ENCODE results near the gene SEC24D.
"Not testable (repeated sequence)": the region's sequence is repeated elsewhere in the genome, so short reads cannot be mapped to it uniquely, and the experiment has no call there.

The SEC24D gene

GRCh38 chr4:118810991-118811764 lies 24.7 kb downstream of the SEC24D start:
- no peak for DNase-seq

GRCh38 chr4:118807659-118808058 lies 28.3 kb downstream of the SEC24D start:
- peak; percentile 30 for DNase-seq

- no peak for DNase-seq
Observed at GRCh38 chr4:118803253-118803652, 32.7 kb downstream of the SEC24D start.

DNA sequence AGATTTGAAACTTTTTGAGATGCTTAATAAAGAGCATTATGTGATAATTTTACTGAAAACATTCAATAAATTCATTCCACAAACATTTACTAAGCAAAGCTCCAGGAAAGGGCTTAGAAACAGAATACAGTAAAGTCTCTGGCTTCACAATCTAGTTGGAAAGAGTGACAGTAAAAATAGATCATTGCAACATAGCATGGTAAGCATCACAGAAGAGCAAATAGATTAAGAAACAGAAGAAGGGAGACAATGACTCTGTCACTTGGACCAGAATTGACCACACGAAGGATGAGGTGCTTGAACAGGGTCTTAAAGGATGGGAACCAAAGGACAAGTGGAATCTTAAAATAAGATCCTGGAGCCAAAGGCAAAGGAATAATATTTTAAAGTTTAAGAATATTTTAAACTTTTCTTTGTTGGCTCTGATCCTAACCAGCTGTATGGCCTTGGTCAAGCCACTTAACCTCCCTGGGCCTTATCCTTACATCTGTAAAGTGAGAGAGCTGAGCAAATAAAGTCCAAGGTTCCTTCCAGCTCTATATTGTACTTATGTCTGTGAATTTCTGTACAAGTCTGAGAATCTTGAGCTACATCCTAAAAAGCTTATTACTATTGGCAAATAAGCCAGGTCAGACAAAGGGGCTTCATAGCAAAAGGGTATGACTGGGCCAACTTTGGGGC lies 33.9 kb downstream of the SEC24D start:
- no peak for DNase-seq

- no peak for DNase-seq
Observed at GRCh38 chr4:118799231-118799942, 36.5 kb downstream of the SEC24D start.

- DNase-seq, result no peak
Observed at GRCh38 chr4:118798658-118799057, 37.3 kb downstream of the SEC24D start.

- DNase-seq, result no peak
Observed at GRCh38 chr4:118797558-118798142, 38.3 kb downstream of the SEC24D start.

GRCh38 chr4:118791690-118792446 lies 44.1 kb downstream of the SEC24D start:
- not testable (repeated sequence) for DNase-seq

DNA sequence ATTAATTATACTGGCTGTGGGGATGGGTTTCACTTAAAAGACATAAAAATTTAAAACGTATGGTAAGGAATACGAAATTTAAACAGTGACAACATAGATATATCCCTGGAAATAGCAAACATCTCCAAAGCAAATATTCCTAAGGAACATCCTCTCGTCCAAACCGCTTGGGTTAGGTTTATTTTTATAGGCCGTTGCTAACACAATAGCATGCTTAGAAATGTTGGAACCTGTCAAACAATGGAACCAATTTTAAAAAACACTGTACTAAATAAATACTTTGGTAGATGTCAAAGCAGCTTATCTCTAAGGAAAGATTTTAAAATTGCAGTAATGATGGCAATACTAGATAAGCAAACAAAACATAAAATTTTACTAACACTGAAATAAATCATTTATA lies 45.4 kb downstream of the SEC24D start:
- no peak for DNase-seq

DNA sequence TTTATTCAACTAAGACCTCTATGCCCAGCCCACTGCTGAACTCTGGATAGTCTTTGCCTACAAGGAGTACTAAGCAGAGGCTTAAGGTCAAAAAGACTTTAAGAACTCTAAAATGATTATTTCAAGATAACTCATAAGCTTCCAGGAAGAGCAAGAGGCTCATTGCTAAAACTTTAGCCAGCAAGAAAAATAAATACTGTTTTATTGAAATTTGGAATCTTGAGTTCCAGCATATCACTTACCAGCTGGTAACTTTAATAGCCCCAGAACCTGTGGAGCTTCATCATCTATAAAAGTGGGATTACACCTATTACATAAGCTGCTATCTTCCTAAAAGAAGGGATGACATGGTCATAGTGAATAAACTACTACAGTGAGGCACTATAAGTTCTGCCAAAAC lies 47.0 kb downstream of the SEC24D start:
- DNase-seq, result no peak

DNA sequence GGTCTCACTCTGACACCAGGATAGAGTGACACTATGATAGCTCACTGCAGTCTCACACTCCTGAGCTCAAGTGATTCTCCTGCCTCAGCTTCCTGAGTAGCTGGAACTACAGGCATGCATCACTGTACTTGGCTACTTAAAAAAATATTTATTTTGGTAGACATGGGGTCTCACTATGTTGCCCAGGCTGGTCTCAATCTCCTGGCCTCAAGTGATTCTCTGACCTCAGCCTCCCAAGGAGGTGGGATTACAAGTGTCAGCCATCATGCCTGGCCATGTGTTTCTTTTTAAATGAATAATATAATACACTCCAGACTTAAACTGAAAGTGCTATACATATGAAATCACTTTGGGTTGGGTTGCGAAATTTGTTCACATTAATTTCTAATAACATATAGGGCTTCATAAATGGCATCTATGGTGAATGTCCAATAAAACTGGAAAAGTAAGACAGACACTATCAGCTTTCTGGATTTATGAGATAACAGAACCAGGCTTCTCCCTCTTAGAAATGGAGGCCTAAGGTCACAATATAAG lies 48.0 kb downstream of the SEC24D start:
- no peak for DNase-seq

DNA sequence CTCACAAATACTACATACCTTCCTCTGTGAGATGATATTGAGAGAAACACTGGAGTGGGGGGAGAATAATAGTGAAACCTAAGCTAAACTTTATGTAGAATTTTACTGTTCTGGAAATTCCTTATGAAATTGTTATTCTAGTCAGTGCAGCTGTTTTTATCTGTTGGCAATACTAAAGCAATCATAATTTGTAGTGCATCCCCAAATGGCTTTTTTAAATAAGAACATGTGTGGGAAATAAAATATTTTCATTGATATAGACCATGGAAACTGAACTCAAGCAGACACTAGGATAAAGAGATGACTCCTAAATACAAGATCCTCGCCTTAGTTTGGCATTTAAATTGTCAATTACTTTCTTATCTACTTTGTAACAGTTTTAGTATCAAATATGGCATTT lies 51.1 kb downstream of the SEC24D start:
- DNase-seq, result no peak

- no peak for DNase-seq
Observed at GRCh38 chr4:118783887-118784286, 52.0 kb downstream of the SEC24D start.

DNA sequence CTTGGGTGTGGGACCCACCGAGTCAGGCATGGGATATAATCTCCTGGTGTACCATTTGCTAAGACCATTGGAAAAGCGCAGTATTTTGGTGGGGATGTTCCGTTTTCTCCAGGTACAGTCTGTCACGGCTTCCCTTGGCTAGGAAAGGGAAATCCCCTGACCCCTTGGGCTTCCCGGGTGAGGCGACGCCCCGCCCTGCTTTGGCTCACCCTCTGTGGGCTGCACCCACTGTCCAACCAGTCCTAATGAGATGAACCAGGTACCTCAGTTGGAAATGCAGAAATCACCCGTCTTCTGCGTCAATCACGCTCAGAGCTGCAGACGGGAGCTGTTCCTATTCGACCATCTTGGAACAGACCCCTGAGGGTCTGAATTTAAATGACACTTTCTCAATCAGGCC lies 53.0 kb downstream of the SEC24D start:
- DNase-seq, result not testable (repeated sequence)

GRCh38 chr4:118777649-118778048 lies 58.3 kb downstream of the SEC24D start:
- not testable (repeated sequence) for DNase-seq

DNA sequence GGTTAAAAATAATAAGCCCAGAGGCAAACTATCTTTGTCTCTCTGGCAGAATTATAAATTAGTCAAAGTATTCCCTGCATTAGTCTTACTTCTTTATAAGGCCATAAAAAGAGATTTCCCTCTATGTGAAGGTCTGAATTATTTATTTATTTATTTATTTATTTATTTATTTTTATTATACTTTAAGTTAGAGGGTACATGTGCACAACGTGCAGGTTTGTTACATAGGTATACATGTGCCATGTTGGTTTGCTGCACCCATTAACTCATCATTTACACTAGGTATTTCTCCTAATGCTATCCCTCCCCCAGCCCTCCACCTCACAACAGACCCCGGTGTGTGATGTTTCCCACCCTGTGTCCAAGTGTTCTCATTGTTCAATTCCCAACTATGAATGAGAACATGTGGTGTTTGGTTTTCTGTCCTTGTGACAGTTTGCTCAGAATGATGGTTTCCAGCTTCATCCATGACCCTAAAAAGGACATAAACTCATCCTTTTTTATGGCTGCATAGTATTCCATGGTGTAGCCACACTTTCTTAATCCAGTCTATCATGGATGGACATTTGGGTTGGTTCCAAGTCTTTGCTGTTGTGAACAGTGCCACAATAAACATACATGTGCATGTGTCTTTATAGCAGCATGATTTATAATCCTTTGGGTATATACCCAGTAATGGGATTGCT lies 58.8 kb downstream of the SEC24D start:
- not testable (repeated sequence) for DNase-seq

- DNase-seq, result no peak
Observed at GRCh38 chr4:118776157-118776954, 59.6 kb downstream of the SEC24D start.

DNA sequence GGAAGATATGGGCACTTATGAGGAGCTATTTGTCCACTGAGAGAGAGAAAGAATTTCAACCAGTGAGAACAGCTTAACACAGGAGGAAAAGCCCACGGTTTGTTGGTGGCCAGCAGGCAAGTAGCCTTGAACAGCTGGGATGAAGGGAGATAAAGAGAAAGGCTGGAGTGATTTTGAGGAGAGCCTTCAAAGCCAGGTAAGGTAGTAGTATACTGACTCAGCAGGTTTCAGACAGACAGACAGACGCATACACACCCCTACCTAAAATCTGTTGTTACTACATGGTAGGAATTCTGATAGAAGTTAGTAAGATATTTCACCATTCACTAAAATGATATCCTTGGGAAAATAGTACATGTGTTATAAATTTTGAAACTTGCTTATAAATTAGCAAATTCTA lies 60.5 kb downstream of the SEC24D start:
- DNase-seq, result no peak

GRCh38 chr4:118774989-118775388 lies 60.9 kb downstream of the SEC24D start:
- DNase-seq, result no peak

DNA sequence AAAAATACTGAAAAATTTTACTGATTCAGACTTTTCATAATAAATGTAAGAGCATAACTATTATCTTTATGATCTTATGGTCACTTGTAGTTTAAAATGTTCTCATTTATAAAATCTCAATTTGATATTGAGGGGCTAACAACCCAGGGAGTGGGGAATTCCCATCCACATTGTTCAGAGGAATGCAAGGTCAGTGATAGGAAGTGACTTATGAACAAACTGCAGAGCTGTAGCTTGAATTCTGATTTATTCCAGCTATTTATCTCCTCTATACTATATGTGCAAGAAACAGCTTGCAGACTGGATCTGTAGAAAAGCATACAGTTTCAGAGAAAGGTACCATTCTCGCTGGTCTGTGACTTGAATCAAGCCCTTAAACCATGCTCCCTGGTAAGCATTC lies 61.6 kb downstream of the SEC24D start:
- no peak for DNase-seq

DNA sequence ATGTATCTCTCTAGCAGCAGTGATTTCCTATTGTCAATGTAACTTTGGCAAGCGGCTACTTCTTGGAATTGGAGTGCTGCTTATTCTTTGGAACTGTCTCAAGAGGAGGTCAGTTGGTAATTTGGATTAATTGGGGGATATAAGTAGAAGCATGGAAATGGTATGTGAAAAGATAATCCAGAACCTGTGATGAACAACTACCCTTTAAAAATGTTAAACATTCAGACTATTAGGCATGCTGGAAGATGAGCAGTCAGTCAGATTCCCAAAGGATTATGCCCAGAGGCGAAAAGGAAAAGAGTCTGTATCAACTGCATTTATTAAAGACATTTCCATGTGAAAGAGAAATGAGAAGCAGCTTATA lies 62.5 kb downstream of the SEC24D start:
- no peak for DNase-seq
